Peyer's patch (tissue), 4 donors: ENCODE measurements around the gene EML1. TPM values are rescaled to one million over a fixed set of nuclear protein-coding genes. Genes with fewer than 3 reads are reported as not detected.

Experiments used
- DNase-seq, 3 donors: peaks; one replicate each; pipeline ENCODE4 v3.0.0-alpha.2; 2017 to 2019
- H3K27ac ChIP-seq, 4 donors: fragments of 200-600 bp; sonication (generic); one replicate each; pipeline ENCODE4 v1.5.1; 2016 to 2019
- H3K27me3 ChIP-seq, 2 donors: fragments of 200-600 bp; sonication (generic); one replicate each; pipeline ENCODE4 v1.5.1; 2019
- H3K36me3 ChIP-seq, 3 donors: fragments of 200-600 bp; sonication (generic); one replicate each; pipeline ENCODE4 v1.5.1; 2016 to 2019
- H3K4me1 ChIP-seq, 4 donors: fragments of 200-600 bp; sonication (generic); one replicate each; pipeline ENCODE4 v1.5.1; 2016 to 2019
- H3K4me3 ChIP-seq, 4 donors: fragments of 200-600 bp; sonication (generic); 1 replicate in 3 of 4; 2 replicates in 1 of 4; pipeline ENCODE4 v1.5.1; 2016 to 2019; ENCODE audit warnings: mild to moderate bottlenecking in 1 of 4
- H3K9me3 ChIP-seq, 4 donors: fragments of 200-600 bp; sonication (generic); one replicate each; pipeline ENCODE4 v1.5.1; 2016 to 2019; ENCODE audit warnings: mild to moderate bottlenecking in 1 of 4
- CTCF ChIP-seq, 6 experiments: fragments of 450-650 bp in 4 of 6; fragments of 200-600 bp in 2 of 6; sonication (generic) in 1 of 6; IDR thresholded peaks; one replicate each; pipeline ENCODE4 v1.5.1; 2017 to 2019; ENCODE audit warnings: antibody characterized with exemption in 6 of 6, mild to moderate bottlenecking in 3 of 6, moderate library complexity in 1 of 6
- POLR2A ChIP-seq, 2 donors: fragments of 450-650 bp; IDR thresholded peaks; one replicate each; pipeline ENCODE4 v1.5.1; 2017; ENCODE audit warnings: antibody characterized with exemption in 2 of 2, mild to moderate bottlenecking in 2 of 2, moderate library complexity in 2 of 2
- total RNA-seq, 4 donors: library from RNA; depleted of rRNA; stranded (reverse); fragments of >200 nt; gene quantifications; one replicate each; pipeline ENCODE4 v1.1.0, GENCODE V29; 2016

Gene EML1
- total RNA-seq, 4 donors from 2014 or later = 12.3 to 32.2 (median 18.9) TPM

DNA sequence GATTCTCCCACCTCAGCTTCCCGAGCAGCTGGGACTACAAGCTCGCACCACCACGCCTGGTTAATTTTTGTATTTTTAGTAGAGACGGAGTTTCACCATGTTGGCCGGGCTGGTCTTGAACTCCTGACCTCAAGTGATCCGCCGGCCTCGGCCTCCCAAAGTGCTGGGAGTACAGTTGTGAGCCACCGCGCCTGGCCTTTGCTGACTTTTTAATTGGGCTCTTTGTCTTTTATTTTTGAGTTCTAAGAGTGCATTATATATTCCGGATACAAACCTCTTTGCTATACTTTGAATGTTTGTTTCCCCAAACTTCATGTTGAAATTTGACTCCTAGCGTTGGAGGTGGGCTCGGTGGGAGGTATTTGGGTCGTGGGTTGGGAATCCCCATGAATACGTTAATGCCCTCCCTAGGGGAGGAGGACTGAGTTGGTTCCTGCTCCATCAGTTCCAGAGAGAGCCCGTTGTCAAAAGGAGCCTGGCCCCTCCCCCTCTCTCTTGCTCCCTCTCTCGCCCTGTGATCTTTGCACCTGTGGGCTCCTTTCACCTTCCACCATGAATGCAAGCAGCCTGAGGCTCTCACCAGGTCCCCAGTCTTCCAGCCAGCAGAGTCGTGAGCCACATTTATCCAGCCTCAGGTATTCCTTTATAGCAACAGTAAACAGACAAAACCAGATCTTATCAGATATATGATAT, 168.8 kb downstream of the EML1 start:
- Histone ChIP-seq H3K27ac (no peak overlapping the region), H3K9me3 (no peaks in the 10 kb centered on the region), H3K4me1 (no peaks in the 10 kb centered on the region), H3K27me3 (no peaks in the 10 kb centered on the region), H3K4me3 (no peak overlapping the region), H3K36me3 (no peaks in the 10 kb centered on the region)
- no peak for DNase-seq
- no peak for TF ChIP-seq CTCF (IDR thresholded peaks at IDR 0.05)
- TF ChIP-seq POLR2A (IDR thresholded peaks at IDR 0.05) = no peak

- TF ChIP-seq CTCF (IDR thresholded peaks at IDR 0.05) (no peak), POLR2A (IDR thresholded peaks at IDR 0.05) (no peak)
- Histone ChIP-seq H3K4me3 (no peak overlapping the region), H3K4me1 (no peaks in the 10 kb centered on the region), H3K36me3 (no peaks in the 10 kb centered on the region), H3K27me3 (no peaks in the 10 kb centered on the region), H3K27ac (no peak overlapping the region), H3K9me3 (no peaks in the 10 kb centered on the region)
- no peak for DNase-seq
These were observed 171.8 kb downstream of the EML1 start for GRCh38 chr14:99964979-99965378.

DNA sequence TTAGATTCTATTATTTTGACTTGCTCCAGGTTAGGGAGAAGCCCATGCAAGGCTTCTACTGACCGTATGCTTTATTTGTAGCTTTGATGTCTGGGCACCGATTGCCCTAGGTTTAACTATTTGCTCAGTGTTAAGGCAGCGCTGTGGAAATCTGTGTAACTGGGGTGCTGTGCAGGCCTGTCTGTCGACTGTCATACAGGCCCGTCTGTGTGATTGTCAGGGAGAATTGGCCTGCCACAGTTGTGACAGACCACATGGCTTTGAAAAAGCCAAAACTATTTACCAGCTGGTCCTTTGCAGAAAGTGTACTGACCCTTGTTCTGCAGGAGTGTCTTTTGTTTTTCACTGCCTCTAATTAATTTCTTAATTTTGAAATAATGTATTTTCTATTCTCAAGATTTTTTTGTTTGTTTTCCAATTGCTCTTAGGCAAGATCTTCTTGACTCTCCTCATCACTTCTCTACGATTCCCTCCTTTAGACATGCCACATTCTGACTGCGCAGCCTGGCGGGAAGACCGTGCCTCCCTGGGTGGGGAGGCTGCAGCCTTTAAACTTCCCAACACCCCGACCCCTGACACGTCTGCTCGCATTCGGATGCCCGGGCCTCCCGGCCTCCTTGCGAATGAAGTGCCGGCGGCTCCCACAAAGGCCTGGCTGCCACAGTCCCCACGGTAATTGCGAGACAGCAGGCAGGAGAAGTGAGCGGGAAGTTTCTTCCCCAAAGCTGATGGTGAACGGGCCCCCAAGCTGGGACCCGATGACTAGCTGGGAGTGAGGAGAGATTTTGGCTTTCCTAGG, 173.0 kb downstream of the EML1 start:
- TF ChIP-seq CTCF (IDR thresholded peaks at IDR 0.05) = no peak
- TF ChIP-seq POLR2A (IDR thresholded peaks at IDR 0.05) = no peak
- H3K27ac ChIP-seq = no peak overlapping the region
- H3K27me3 ChIP-seq = no peaks in the 10 kb centered on the region
- H3K4me1 ChIP-seq = no peaks in the 10 kb centered on the region
- no peak for DNase-seq
- no peaks in the 10 kb centered on the region for H3K9me3 ChIP-seq
- no peaks in the 10 kb centered on the region for H3K36me3 ChIP-seq
- no peak overlapping the region for H3K4me3 ChIP-seq

GRCh38 chr14:99966912-99967311, 173.7 kb downstream of the EML1 start:
- TF ChIP-seq POLR2A (IDR thresholded peaks at IDR 0.05) (no peak), CTCF (IDR thresholded peaks at IDR 0.05) (no peak)
- Histone ChIP-seq H3K9me3 (no peaks in the 10 kb centered on the region), H3K4me1 (no peaks in the 10 kb centered on the region), H3K27me3 (no peaks in the 10 kb centered on the region), H3K4me3 (no peak overlapping the region), H3K27ac (no peak overlapping the region), H3K36me3 (no peaks in the 10 kb centered on the region)
- no peak for DNase-seq

DNA sequence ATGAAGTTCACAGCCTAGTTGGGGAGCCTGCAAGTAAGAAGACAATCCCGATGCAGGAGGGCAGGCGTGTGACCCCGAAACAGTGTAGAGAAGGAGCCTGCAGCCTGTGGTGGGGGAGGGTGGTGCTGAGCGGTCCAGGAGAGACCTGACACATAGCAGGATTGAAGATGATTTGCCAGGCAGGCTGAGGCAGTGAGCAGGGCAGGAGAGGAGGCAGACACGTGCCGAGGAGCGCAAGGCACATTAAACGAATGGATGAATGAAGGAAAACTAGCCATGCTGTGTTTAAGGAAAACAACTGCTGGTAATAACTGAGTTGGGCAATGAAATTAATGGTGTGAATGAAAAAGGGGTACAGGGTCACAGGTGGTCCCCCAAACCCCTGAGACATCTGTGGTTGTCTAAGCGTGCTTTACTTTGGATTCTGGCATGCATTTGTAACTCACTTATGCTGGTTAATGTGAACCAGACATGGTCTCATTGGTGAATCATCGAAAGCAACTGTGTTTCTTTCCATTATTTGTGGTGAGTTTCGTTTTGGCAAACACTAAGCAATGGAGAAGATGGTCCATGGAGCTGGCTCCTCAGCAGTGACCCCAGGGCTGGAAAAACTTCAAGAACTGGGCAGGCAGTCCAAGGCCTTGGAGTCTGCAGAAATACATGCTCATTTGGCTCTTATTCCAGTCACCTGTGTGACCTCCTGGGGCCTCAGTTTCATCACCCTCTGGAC, 175.1 kb downstream of the EML1 start:
- no peak for DNase-seq
- H3K27me3 ChIP-seq = no peaks in the 10 kb centered on the region
- H3K36me3 ChIP-seq = no peaks in the 10 kb centered on the region
- no peak overlapping the region for H3K4me3 ChIP-seq
- no peaks in the 10 kb centered on the region for H3K9me3 ChIP-seq
- H3K27ac ChIP-seq = no peak overlapping the region
- peaks cover 0 to 6% (median 4%) of the 10 kb centered on the region in 4 donors for H3K4me1 ChIP-seq
- no peak for TF ChIP-seq CTCF (IDR thresholded peaks at IDR 0.05)
- no peak for TF ChIP-seq POLR2A (IDR thresholded peaks at IDR 0.05)
